Gastroesophageal sphincter (tissue), 4 donors: ENCODE measurements around the gene BNIPL. TPM values are rescaled to one million over a fixed set of nuclear protein-coding genes. Genes with fewer than 3 reads are reported as not detected.
A peak's percentile ranks its signal among the peaks of the same experiment; 100 is the strongest.

Experiments
- ATAC-seq: fragments of 150-250 bp; one replicate; pipeline ENCODE4 v1.9.1; 2016; ENCODE audit warnings: mild to moderate bottlenecking, moderate library complexity
- H3K27ac ChIP-seq, 4 donors: fragments of 200-600 bp; sonication (generic) in 3 of 4; 1 replicate in 3 of 4; 2 replicates in 1 of 4; pipeline ENCODE4 v1.5.1; 2016 to 2019
- H3K27me3 ChIP-seq: fragments of 200-600 bp; sonication (generic); one replicate; pipeline ENCODE4 v1.5.1; 2019
- H3K36me3 ChIP-seq, 2 donors: fragments of 200-600 bp; sonication (generic); one replicate each; pipeline ENCODE4 v1.5.1; 2019; ENCODE audit warnings: control low read depth in 1 of 2
- H3K4me1 ChIP-seq, 3 donors: fragments of 200-600 bp; sonication (generic); 1 replicate in 2 of 3; 2 replicates in 1 of 3; pipeline ENCODE4 v1.5.1; 2016 to 2019; ENCODE audit warnings: control low read depth in 2 of 3
- H3K4me3 ChIP-seq, 2 donors: fragments of 200-600 bp; sonication (generic); one replicate each; pipeline ENCODE4 v1.5.1; 2019; ENCODE audit warnings: mild to moderate bottlenecking in 1 of 2, moderate library complexity in 1 of 2
- H3K9me3 ChIP-seq, 3 donors: fragments of 200-600 bp; sonication (generic); one replicate each; pipeline ENCODE4 v1.5.1; 2017 to 2019; ENCODE audit warnings: control low read depth in 2 of 3
- CTCF ChIP-seq, 4 experiments: fragments of 200-600 bp in 2 of 4; fragments of 450-650 bp in 2 of 4; sonication (generic) in 1 of 4; IDR thresholded peaks; one replicate each; pipeline ENCODE4 v1.5.1; 2017 to 2019; ENCODE audit warnings: antibody characterized with exemption in 4 of 4, mild to moderate bottlenecking in 2 of 4, moderate library complexity in 2 of 4
- EP300 ChIP-seq: sonication (generic); formaldehyde crosslinking; IDR thresholded peaks from one replicate; pipeline ENCODE4 v1.6.1; 2017; ENCODE audit warnings: antibody characterized with exemption, mild to moderate bottlenecking
- POLR2A ChIP-seq, 2 donors: fragments of 450-650 bp; IDR thresholded peaks; one replicate each; pipeline ENCODE4 v1.6.1; 2017; ENCODE audit warnings: antibody characterized with exemption in 2 of 2, mild to moderate bottlenecking in 2 of 2, moderate library complexity in 1 of 2
- POLR2AphosphoS5 ChIP-seq: sonication (generic); formaldehyde crosslinking; IDR thresholded peaks from one replicate; pipeline ENCODE4 v1.6.1; 2017; ENCODE audit warnings: antibody characterized with exemption
- WGBS, 2 donors: methylation state at CpG; one replicate each; pipeline ENCODE4 v1.1.5; 2018; ENCODE audit warnings: low coverage in 1 of 2; 5-methylcytosine and 5-hydroxymethylcytosine counted together
- total RNA-seq, 4 donors: library from RNA; depleted of rRNA; stranded (reverse); fragments of >200 nt; gene quantifications; one replicate each; pipeline ENCODE4 v1.1.0, GENCODE V29; 2016

BNIPL gene
- total RNA-seq, 4 donors from 2014 or later: 0.13 to 6.1 (median 0.70) TPM

- Histone ChIP-seq H3K4me3 (no peak overlapping the region), H3K27ac (peak overlapping the region in 3 of 4 donors; percentile 63 to 65 (median 63)), H3K36me3 (peaks cover 0 to 45% of the 10 kb centered on the region in 2 donors), H3K9me3 (no peaks in the 10 kb centered on the region), H3K27me3 (no peaks in the 10 kb centered on the region), H3K4me1 (peaks cover 0 to 17% (median 7%) of the 10 kb centered on the region in 3 donors)
- WGBS, 2 donors: 25 to 50% methylated on average over 4 to 9 of the region's 9 CpGs
- peak; percentile 75 for ATAC-seq
- no peak for TF ChIP-seq POLR2AphosphoS5
- TF ChIP-seq POLR2A (IDR thresholded peaks at IDR 0.05): no peak
- TF ChIP-seq EP300: no peak
- peak in 3 of 4 experiments; percentile 79 to 89 (median 83) for TF ChIP-seq CTCF (IDR thresholded peaks at IDR 0.05)
These were observed 40.5 kb upstream of the BNIPL start for GRCh38 chr1:150995896-150996295.

- Histone ChIP-seq H3K27ac (no peak overlapping the region), H3K4me3 (no peak overlapping the region), H3K9me3 (no peaks in the 10 kb centered on the region), H3K4me1 (peaks cover 0 to 21% (median 7%) of the 10 kb centered on the region in 3 donors), H3K36me3 (peaks cover 0 to 59% of the 10 kb centered on the region in 2 donors), H3K27me3 (no peaks in the 10 kb centered on the region)
- no peak for ATAC-seq
- TF ChIP-seq EP300 (no peak), POLR2A (IDR thresholded peaks at IDR 0.05) (no peak), POLR2AphosphoS5 (no peak), CTCF (IDR thresholded peaks at IDR 0.05) (no peak)
- 80% methylated on average over 7 of the region's 20 CpGs; no CpG with 5 or more reads in 1 of the 2 donors for WGBS, 2 donors
These were observed 39.1 kb upstream of the BNIPL start for GRCh38 chr1:150997126-150997872.

GRCh38 chr1:150997949-150998348 is 38.4 kb upstream of the BNIPL start:
- no peaks in the 10 kb centered on the region for H3K9me3 ChIP-seq

GRCh38 chr1:150999051-150999674 is 37.2 kb upstream of the BNIPL start:
- no peak for ATAC-seq
- Histone ChIP-seq H3K36me3 (peaks cover 0 to 63% of the 10 kb centered on the region in 2 donors), H3K4me3 (no peak overlapping the region), H3K27ac (peak overlapping the region in 1 of 4 donors; percentile 27), H3K4me1 (peaks cover 0 to 40% (median 24%) of the 10 kb centered on the region in 3 donors), H3K9me3 (no peaks in the 10 kb centered on the region), H3K27me3 (no peaks in the 10 kb centered on the region)
- WGBS, 2 donors: 33 to 62% methylated on average over 1 to 4 of the region's 17 CpGs
- TF ChIP-seq POLR2A (IDR thresholded peaks at IDR 0.05) (no peak), POLR2AphosphoS5 (no peak), EP300 (no peak), CTCF (IDR thresholded peaks at IDR 0.05) (no peak)

More at GRCh38 chr1:150997949-150998348, 38.4 kb upstream of the BNIPL start:
- TF ChIP-seq CTCF (IDR thresholded peaks at IDR 0.05): no peak
- TF ChIP-seq POLR2A (IDR thresholded peaks at IDR 0.05): no peak
- H3K4me3 ChIP-seq: no peak overlapping the region
- no peaks in the 10 kb centered on the region for H3K27me3 ChIP-seq
- WGBS, 2 donors: 93 to 100% methylated on average over 1 to 3 of the region's 5 CpGs
- ATAC-seq: no peak
- no peak overlapping the region for H3K27ac ChIP-seq
- H3K36me3 ChIP-seq: peaks cover 0 to 63% of the 10 kb centered on the region in 2 donors
- H3K4me1 ChIP-seq: peaks cover 0 to 28% (median 12%) of the 10 kb centered on the region in 3 donors
